ENCODE data around the gene MAP3K19. TPM values are rescaled to one million over a fixed set of nuclear protein-coding genes. Genes with fewer than 3 reads are reported as not detected.

The MAP3K19 gene
- total RNA-seq, 2 donors from 2014 or later = not detected

GRCh38 chr2:134946073-134946472 lies 101.2 kb downstream of the MAP3K19 start:
- Mint-ChIP-seq H3K4me1 (peaks cover 9% of the 10 kb centered on the region), H3K27me3 (ENCODE audit: insufficient read depth) (no peaks in the 10 kb centered on the region), H3K9me3 (no peaks in the 10 kb centered on the region), H3K4me3 (no peak overlapping the region), H3K36me3 (ENCODE audit: low read depth) (peaks cover 64% of the 10 kb centered on the region), H3K27ac (peak overlapping the region; percentile 52)
- no peak for DNase-seq
- 93 to 100% methylated on average over 3 to 6 of the region's 6 CpGs for WGBS, 2 experiments (ENCODE audit: insufficient coverage in 1 of 2, insufficient read length in 1 of 2)
- no peaks in the 10 kb centered on the region for H3K9me3 ChIP-seq (ENCODE audit: control insufficient read depth, low read length)
- no peak overlapping the region for H3K4me3 ChIP-seq (ENCODE audit: low read length)
- no peaks in the 10 kb centered on the region for H3K27me3 ChIP-seq (ENCODE audit: control insufficient read depth, insufficient read depth, low read length, poor library complexity, severe bottlenecking)
- H3K4me1 ChIP-seq (ENCODE audit: control insufficient read depth, insufficient read depth, low read length) = no peaks in the 10 kb centered on the region
- TF ChIP-seq, protein P1, sequence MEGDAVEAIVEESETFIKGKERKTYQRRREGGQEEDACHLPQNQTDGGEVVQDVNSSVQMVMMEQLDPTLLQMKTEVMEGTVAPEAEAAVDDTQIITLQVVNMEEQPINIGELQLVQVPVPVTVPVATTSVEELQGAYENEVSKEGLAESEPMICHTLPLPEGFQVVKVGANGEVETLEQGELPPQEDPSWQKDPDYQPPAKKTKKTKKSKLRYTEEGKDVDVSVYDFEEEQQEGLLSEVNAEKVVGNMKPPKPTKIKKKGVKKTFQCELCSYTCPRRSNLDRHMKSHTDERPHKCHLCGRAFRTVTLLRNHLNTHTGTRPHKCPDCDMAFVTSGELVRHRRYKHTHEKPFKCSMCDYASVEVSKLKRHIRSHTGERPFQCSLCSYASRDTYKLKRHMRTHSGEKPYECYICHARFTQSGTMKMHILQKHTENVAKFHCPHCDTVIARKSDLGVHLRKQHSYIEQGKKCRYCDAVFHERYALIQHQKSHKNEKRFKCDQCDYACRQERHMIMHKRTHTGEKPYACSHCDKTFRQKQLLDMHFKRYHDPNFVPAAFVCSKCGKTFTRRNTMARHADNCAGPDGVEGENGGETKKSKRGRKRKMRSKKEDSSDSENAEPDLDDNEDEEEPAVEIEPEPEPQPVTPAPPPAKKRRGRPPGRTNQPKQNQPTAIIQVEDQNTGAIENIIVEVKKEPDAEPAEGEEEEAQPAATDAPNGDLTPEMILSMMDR (conservative IDR thresholded peaks at IDR 0.05) = no peak
- no peak overlapping the region for H3K9ac ChIP-seq (ENCODE audit: extremely low read depth, low read length, poor library complexity, severe bottlenecking)
- peaks cover 91% of the 10 kb centered on the region for H3K36me3 ChIP-seq (ENCODE audit: control insufficient read depth, insufficient read depth, low read length)
- H3K27ac ChIP-seq (ENCODE audit: low read depth, low read length) = no peak overlapping the region

DNA sequence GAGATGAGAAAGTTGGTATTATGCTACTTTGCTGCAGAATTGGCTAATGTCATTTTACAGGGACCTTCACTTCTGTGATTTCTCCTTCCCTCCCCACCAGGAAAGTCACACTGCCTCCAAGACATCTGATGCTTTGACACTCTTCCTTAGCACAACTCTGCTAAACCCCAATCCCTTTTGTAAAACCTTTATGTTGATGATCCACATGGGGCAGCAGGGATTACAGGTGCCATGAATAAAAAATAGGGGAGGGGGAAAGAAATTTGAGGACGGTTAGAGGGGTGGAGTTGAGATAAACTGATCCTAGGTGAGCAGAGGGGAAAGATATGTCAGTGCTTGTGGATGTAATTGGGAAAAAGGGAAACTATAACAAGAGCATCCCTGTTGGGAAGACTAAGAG lies 102.3 kb downstream of the MAP3K19 start:
- Histone ChIP-seq H3K27ac (ENCODE audit: low read depth, low read length) (no peak overlapping the region), H3K4me3 (ENCODE audit: low read length) (no peak overlapping the region), H3K36me3 (ENCODE audit: control insufficient read depth, insufficient read depth, low read length) (peaks cover 90% of the 10 kb centered on the region), H3K4me1 (ENCODE audit: control insufficient read depth, insufficient read depth, low read length) (no peaks in the 10 kb centered on the region), H3K9ac (ENCODE audit: extremely low read depth, low read length, poor library complexity, severe bottlenecking) (no peak overlapping the region), H3K9me3 (ENCODE audit: control insufficient read depth, low read length) (no peaks in the 10 kb centered on the region), H3K27me3 (ENCODE audit: control insufficient read depth, insufficient read depth, low read length, poor library complexity, severe bottlenecking) (no peaks in the 10 kb centered on the region)
- 66 to 100% methylated on average over 1 of the region's 1 CpG for WGBS, 2 experiments (ENCODE audit: insufficient coverage in 1 of 2, insufficient read length in 1 of 2)
- Mint-ChIP-seq H3K4me1 (peaks cover 9% of the 10 kb centered on the region), H3K36me3 (ENCODE audit: low read depth) (peaks cover 61% of the 10 kb centered on the region), H3K4me3 (no peak overlapping the region), H3K27me3 (ENCODE audit: insufficient read depth) (no peaks in the 10 kb centered on the region), H3K27ac (peak overlapping the region; percentile 8), H3K9me3 (no peaks in the 10 kb centered on the region)
- TF ChIP-seq, protein P1 (conservative IDR thresholded peaks at IDR 0.05) = no peak
- DNase-seq = no peak

DNA sequence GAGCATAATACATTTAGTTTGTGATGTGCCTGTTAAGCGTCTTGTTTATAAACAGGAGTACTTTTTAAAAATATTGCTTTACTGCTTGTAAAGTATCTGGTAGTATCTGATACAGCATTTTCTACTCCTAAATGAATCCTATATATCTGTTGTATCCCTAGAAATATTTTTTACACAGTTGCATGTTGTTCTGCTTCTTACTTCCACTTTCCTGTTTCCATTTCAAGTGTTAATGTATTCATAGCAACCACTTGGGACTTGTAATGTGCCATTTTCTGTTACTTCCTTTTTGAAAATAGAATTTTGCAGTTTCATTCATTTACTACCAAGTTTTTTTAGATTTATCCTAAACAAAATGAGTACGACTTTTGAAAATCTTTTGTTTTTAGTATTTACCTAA lies 103.7 kb downstream of the MAP3K19 start:
- Mint-ChIP-seq H3K36me3 (ENCODE audit: low read depth) (peaks cover 61% of the 10 kb centered on the region), H3K4me3 (no peak overlapping the region), H3K27me3 (ENCODE audit: insufficient read depth) (no peaks in the 10 kb centered on the region), H3K9me3 (no peaks in the 10 kb centered on the region), H3K4me1 (peaks cover 9% of the 10 kb centered on the region), H3K27ac (no peak overlapping the region)
- Histone ChIP-seq H3K4me1 (ENCODE audit: control insufficient read depth, insufficient read depth, low read length) (no peaks in the 10 kb centered on the region), H3K36me3 (ENCODE audit: control insufficient read depth, insufficient read depth, low read length) (peaks cover 88% of the 10 kb centered on the region), H3K9ac (ENCODE audit: extremely low read depth, low read length, poor library complexity, severe bottlenecking) (no peak overlapping the region), H3K9me3 (ENCODE audit: control insufficient read depth, low read length) (peaks cover 1% of the 10 kb centered on the region), H3K27ac (ENCODE audit: low read depth, low read length) (no peak overlapping the region), H3K4me3 (ENCODE audit: low read length) (no peak overlapping the region), H3K27me3 (ENCODE audit: control insufficient read depth, insufficient read depth, low read length, poor library complexity, severe bottlenecking) (no peaks in the 10 kb centered on the region)
- TF ChIP-seq, protein P1 (conservative IDR thresholded peaks at IDR 0.05) = no peak
- 93% methylated on average over 2 of the region's 2 CpGs; no CpG with 5 or more reads in 1 of the 2 experiments for WGBS, 2 experiments (ENCODE audit: insufficient coverage in 1 of 2, insufficient read length in 1 of 2)
- no peak for DNase-seq

Measured in endodermal cell (in vitro differentiated cells).